H1 (cell line): ENCODE results near the gene ST6GALNAC3. TPM values are rescaled to one million over a fixed set of nuclear protein-coding genes. Genes with fewer than 3 reads are reported as not detected.

Source experiments
- CTCF ChIA-PET: fragments of 300-600 bp; sonication (Branson Sonifier 250); formaldehyde crosslinking; loops from one replicate; lab custom pipeline; 2021; ENCODE audit not compliant: partially characterized antibody; lab: Charles Lee
- POLR2A ChIA-PET: fragments of 300-600 bp; sonication (Branson Sonifier 250); formaldehyde crosslinking; loops from one replicate; lab custom pipeline; 2021; ENCODE audit warnings: inconsistent platforms; ENCODE audit not compliant: partially characterized antibody; lab: Charles Lee
- DNase-seq, 2 experiments: peaks; one replicate each; pipeline versions ENCODE4 v3.0.0 to v3.0.0-alpha.2; 2010 to 2022; ENCODE audit warnings: low spot score in 2 of 2, low read depth in 1 of 2, mixed read lengths in 1 of 2
- FAIRE-seq: peaks from 2 replicates; lab custom pipeline; 2011; peaks lifted over from hg19 to GRCh38; lab: Jason Lieb, UNC
- H2AFZ ChIP-seq: 2 replicates; pipeline ENCODE4 v1.8.1; 2012; ENCODE audit warnings: low read length, inconsistent platforms
- H2AK5ac ChIP-seq: 2 replicates; pipeline ENCODE4 v1.6.1; 2013; ENCODE audit warnings: low read depth, low read length
- H2BK120ac ChIP-seq: replicated peaks from 2 replicates; pipeline ENCODE3; 2013; ENCODE audit warnings: low read depth, low read length, inconsistent platforms
- H2BK12ac ChIP-seq: 2 replicates; pipeline ENCODE4 v1.6.1; 2013; ENCODE audit warnings: low read depth, low read length
- H2BK15ac ChIP-seq: 2 replicates; pipeline ENCODE4 v1.6.1; 2013; ENCODE audit warnings: low read length
- H2BK20ac ChIP-seq: 2 replicates; pipeline ENCODE4 v1.6.1; 2013; ENCODE audit warnings: low read length
- H2BK5ac ChIP-seq: 2 replicates; pipeline ENCODE4 v1.6.1; 2013; ENCODE audit warnings: low read depth, low read length
- H3K14ac ChIP-seq: 2 replicates; pipeline ENCODE4 v1.6.1; 2013; ENCODE audit warnings: inconsistent platforms; ENCODE audit not compliant: insufficient read length
- H3K18ac ChIP-seq: 2 replicates; pipeline ENCODE4 v1.6.1; 2013; ENCODE audit warnings: low read length; ENCODE audit errors: extremely low read depth
- H3K23ac ChIP-seq: 2 replicates; pipeline ENCODE4 v1.6.1; 2013; ENCODE audit warnings: inconsistent platforms; ENCODE audit not compliant: insufficient read length
- H3K23me2 ChIP-seq: 2 replicates; pipeline ENCODE4 v1.6.1; 2013; ENCODE audit warnings: low read depth, low read length
- H3K27ac ChIP-seq: 2 replicates; pipeline ENCODE4 v1.6.1; 2011; ENCODE audit warnings: low read depth, low read length, inconsistent platforms
- H3K27me3 ChIP-seq, 4 experiments: replicated peaks in 1 of 4; 1 replicate in 1 of 4; 2 replicates in 3 of 4; pipeline versions ENCODE4 v1.6.1 to v1.8.1; 2011 to 2013; ENCODE audit warnings: low read length in 3 of 4, mild to moderate bottlenecking in 3 of 4, inconsistent platforms in 2 of 4, mixed read lengths in 2 of 4, moderate library complexity in 1 of 4; ENCODE audit not compliant: control insufficient read depth in 3 of 4, insufficient read depth in 3 of 4; ENCODE audit errors: extremely low read depth in 1 of 4
- H3K36me3 ChIP-seq, 4 experiments: 2 replicates each; pipeline versions ENCODE4 v1.6.1 to v1.8.1; 2011 to 2013; ENCODE audit warnings: mild to moderate bottlenecking in 4 of 4, low read length in 3 of 4, moderate library complexity in 2 of 4, control low read depth in 1 of 4, inconsistent platforms in 1 of 4; ENCODE audit not compliant: insufficient read depth in 4 of 4, control insufficient read depth in 2 of 4
- H3K4ac ChIP-seq: replicated peaks from 2 replicates; pipeline ENCODE3; 2013; ENCODE audit warnings: low read length, low read depth, mixed read lengths, inconsistent platforms; ENCODE audit not compliant: insufficient read length
- H3K4me1 ChIP-seq, 4 experiments: replicated peaks in 1 of 4; 1 replicate in 1 of 4; 2 replicates in 3 of 4; pipeline versions ENCODE4 v1.6.1 to v1.8.1; 2011 to 2013; ENCODE audit warnings: low read length in 3 of 4, inconsistent platforms in 2 of 4, mixed read lengths in 1 of 4; ENCODE audit not compliant: insufficient read depth in 4 of 4, control insufficient read depth in 3 of 4
- H3K4me2 ChIP-seq, 2 experiments: 2 replicates each; pipeline versions ENCODE4 v1.6.1 to v1.8.1; 2011 to 2013; ENCODE audit warnings: low read depth in 2 of 2, low read length in 2 of 2, control low read depth in 1 of 2, inconsistent platforms in 1 of 2, mild to moderate bottlenecking in 1 of 2; ENCODE audit not compliant: insufficient read depth in 1 of 2
- H3K4me3 ChIP-seq, 4 experiments: fragments of 200-600, 300-600 bp in 1 of 4; sonication (generic), shearing (Covaris generic), sonication (Bioruptor Twin) in 1 of 4; 2 replicates each; pipeline versions ENCODE4 v1.5.1 to v1.8.1; 2011 to 2016; ENCODE audit warnings: low read length in 4 of 4, low read depth in 3 of 4, control low read depth in 2 of 4, inconsistent platforms in 2 of 4, mild to moderate bottlenecking in 2 of 4, mixed read lengths in 1 of 4, moderate library complexity in 1 of 4; ENCODE audit not compliant: insufficient read depth in 2 of 4; ENCODE audit errors: extremely low read depth in 1 of 4
- H3K56ac ChIP-seq: replicated peaks from 2 replicates; pipeline ENCODE3; 2013; ENCODE audit warnings: low read depth, mild to moderate bottlenecking, mixed read lengths, low read length, inconsistent platforms; ENCODE audit not compliant: insufficient read length
- H3K79me1 ChIP-seq: 2 replicates; pipeline ENCODE4 v1.6.1; 2013; ENCODE audit warnings: low read depth, low read length, control low read depth
- H3K79me2 ChIP-seq, 2 experiments: 2 replicates each; pipeline versions ENCODE4 v1.6.1 to v1.8.1; 2012 to 2013; ENCODE audit warnings: low read length in 2 of 2, mild to moderate bottlenecking in 2 of 2, inconsistent platforms in 1 of 2; ENCODE audit not compliant: insufficient read depth in 2 of 2, control insufficient read depth in 1 of 2
- H3K9ac ChIP-seq, 4 experiments: replicated peaks in 1 of 4; 1 replicate in 1 of 4; 2 replicates in 3 of 4; pipeline versions ENCODE4 v1.6.1 to v1.8.1; 2011 to 2013; ENCODE audit warnings: low read depth in 3 of 4, low read length in 3 of 4, control low read depth in 2 of 4, mild to moderate bottlenecking in 2 of 4, moderate library complexity in 2 of 4, inconsistent platforms in 1 of 4; ENCODE audit errors: extremely low read depth in 1 of 4
- H3K9me3 ChIP-seq, 2 experiments: 2 replicates each; pipeline versions ENCODE4 v1.6.1 to v1.8.1; 2012 to 2013; ENCODE audit warnings: mild to moderate bottlenecking in 2 of 2, moderate library complexity in 2 of 2, control low read depth in 1 of 2, inconsistent platforms in 1 of 2, low read depth in 1 of 2, low read length in 1 of 2, mixed read lengths in 1 of 2; ENCODE audit not compliant: insufficient read depth in 2 of 2
- H4K20me1 ChIP-seq, 2 experiments: replicated peaks in 1 of 2; 2 replicates each; pipeline versions ENCODE3 to v1.8.1; 2011 to 2013; ENCODE audit warnings: inconsistent platforms in 2 of 2, low read length in 2 of 2, mild to moderate bottlenecking in 1 of 2; ENCODE audit not compliant: insufficient read depth in 2 of 2, control insufficient read depth in 1 of 2
- H4K5ac ChIP-seq: 2 replicates; pipeline ENCODE4 v1.6.1; 2013; ENCODE audit warnings: low read length, low read depth, mixed read lengths, inconsistent platforms; ENCODE audit not compliant: insufficient read length
- H4K8ac ChIP-seq: 2 replicates; pipeline ENCODE4 v1.8.0; 2013; ENCODE audit warnings: mild to moderate bottlenecking, moderate library complexity, low read length, inconsistent platforms; ENCODE audit not compliant: insufficient read depth; ENCODE audit errors: extremely low read depth
- H4K91ac ChIP-seq: replicated peaks from 2 replicates; pipeline ENCODE3; 2013; ENCODE audit warnings: low read length, mixed read lengths, inconsistent platforms; ENCODE audit not compliant: insufficient read length
- BACH1 ChIP-seq: IDR thresholded peaks from 2 replicates; pipeline ENCODE4 v1.6.1; 2012; ENCODE audit warnings: low read length, improper control_type of control experiment
- CHD2 ChIP-seq: IDR thresholded peaks from 2 replicates; pipeline ENCODE4 v1.6.1; 2012; ENCODE audit warnings: low read length, improper control_type of control experiment
- EZH2 ChIP-seq: fragments of 200-600 bp; sonication (generic); IDR thresholded peaks from 2 replicates; pipeline ENCODE4 v1.7.1; 2012; ENCODE audit warnings: low read depth, mild to moderate bottlenecking, moderate library complexity, low read length, inconsistent platforms; ENCODE audit not compliant: severe bottlenecking
- KDM4A ChIP-seq: IDR thresholded peaks from one replicate; pipeline ENCODE4 v1.7.1; 2012; ENCODE audit warnings: low read depth, mild to moderate bottlenecking, moderate library complexity, low read length, inconsistent platforms; ENCODE audit not compliant: severe bottlenecking
- KDM5A ChIP-seq: fragments of 200-600 bp; IDR thresholded peaks from 2 replicates; pipeline ENCODE4 v1.7.1; 2012; ENCODE audit warnings: mild to moderate bottlenecking, low read length, inconsistent platforms, mixed read lengths
- MAFK ChIP-seq: IDR thresholded peaks from 2 replicates; pipeline ENCODE4 v1.6.1; 2012; ENCODE audit warnings: low read depth, mild to moderate bottlenecking, improper control_type of control experiment, low read length
- PHF8 ChIP-seq: fragments of 200-600 bp; sonication (generic); conservative IDR thresholded peaks from 2 replicates; pipeline ENCODE4 v1.7.1; 2012; ENCODE audit warnings: low read depth, mild to moderate bottlenecking, inconsistent platforms, low read length, moderate library complexity
- POU5F1 ChIP-seq: IDR thresholded peaks from 2 replicates; pipeline ENCODE4 v1.6.1; 2011; ENCODE audit warnings: low read depth, mild to moderate bottlenecking, low read length, moderate library complexity
- RAD21 ChIP-seq, 2 experiments: IDR thresholded peaks in 1 of 2; conservative IDR thresholded peaks in 1 of 2; 2 replicates each; pipeline ENCODE4 v1.6.1; 2011; ENCODE audit warnings: low read depth in 2 of 2, low read length in 2 of 2, improper control_type of control experiment in 1 of 2, inconsistent platforms in 1 of 2, mild to moderate bottlenecking in 1 of 2, moderate library complexity in 1 of 2
- TAF7 ChIP-seq: optimal IDR thresholded peaks from 2 replicates; pipeline ENCODE3; 2011; ENCODE audit warnings: low read depth, mild to moderate bottlenecking, inconsistent platforms, low read length, moderate library complexity, borderline replicate concordance
- WGBS, 2 experiments: shearing (Covaris generic) in 1 of 2; methylation state at CpG; one replicate each; pipeline versions ENCODE4 v1.1.6 to v1.1.7; 2013 to 2015; ENCODE audit warnings: low lambda C conversion rate in 2 of 2, mixed read lengths in 2 of 2, inconsistent platforms in 1 of 2, low coverage in 1 of 2, missing lambda C conversion rate in 1 of 2; ENCODE audit not compliant: insufficient replicate concordance in 2 of 2, insufficient coverage in 1 of 2, insufficient read length in 1 of 2; ENCODE audit errors: extremely low coverage in 1 of 2, missing lambda C conversion rate in 1 of 2; 5-methylcytosine and 5-hydroxymethylcytosine counted together
- polyA plus RNA-seq, 7 experiments: library from polyadenylated mRNA; depleted of rRNA in 3 of 7; stranded (reverse) in 5 of 7; unstranded in 2 of 7; fragments of >200 nt in 5 of 7; fragments of 200-250 nt in 2 of 7; gene quantifications; 1 replicate in 5 of 7; 2 replicates in 1 of 7; 4 replicates in 1 of 7; pipeline versions ENCODE4 v1.2.1 to v1.2.3, GENCODE V29; 2011 to 2013; ENCODE audit warnings: missing spikeins in 2 of 7, mixed read lengths in 2 of 7
- total RNA-seq: library from RNA; stranded (reverse); fragmentation: NEBNext Ultra II Directional; extraction: Animal tissue kit (Norgen Biotek cat#: 25700); gene quantifications from 2 replicates; pipeline ENCODE4 v1.2.1, GENCODE V29; 2021
- TF ChIP-seq, protein P1 (sequence below): IDR thresholded peaks from 2 replicates; pipeline ENCODE4 v1.6.1; 2012; ENCODE audit warnings: low read length, inconsistent platforms
- TF ChIP-seq, protein P2 (sequence below): IDR thresholded peaks from 2 replicates; pipeline ENCODE4 v1.6.1; 2011; ENCODE audit warnings: low read depth, mild to moderate bottlenecking, low read length; ENCODE audit not compliant: insufficient read depth

Gene ST6GALNAC3
- total and polyA plus RNA-seq, 2 of the 8 experiments (the other 6 are each of a cell fraction or from before 2014, with no cell fraction given): 4.9 to 19.0 TPM

DNA sequence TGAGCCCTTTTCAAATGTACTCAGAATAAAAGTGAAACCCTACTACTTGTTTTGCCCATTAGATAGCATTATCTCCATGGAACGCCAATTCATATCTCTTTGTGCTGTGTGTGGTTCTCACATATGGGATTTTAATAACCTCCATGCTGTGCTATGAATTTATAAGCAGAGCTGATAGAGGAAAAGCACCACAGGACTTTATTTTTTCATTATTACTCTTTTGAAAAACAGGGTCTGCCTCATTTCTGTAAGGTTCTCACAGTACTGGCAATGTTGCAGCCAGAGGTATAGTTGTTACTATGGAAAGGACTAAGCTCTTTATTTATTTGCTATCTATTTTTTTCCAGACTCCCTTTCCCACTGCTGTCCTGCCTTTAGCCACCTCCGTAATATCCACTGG, 313.7 kb downstream of the ST6GALNAC3 start:
- H2BK20ac ChIP-seq: no peak overlapping the region
- TF ChIP-seq POU5F1: no peak
- no peak for TF ChIP-seq MAFK
- TF ChIP-seq PHF8: no peak
- TF ChIP-seq TAF7: no peak
- TF ChIP-seq EZH2: no peak
- TF ChIP-seq KDM5A: no peak
- TF ChIP-seq KDM4A: no peak
- no peak for TF ChIP-seq RAD21 (IDR thresholded peaks at IDR 0.05 in 1 of 2, conservative IDR thresholded peaks at IDR 0.05 in 1 of 2; ENCODE audit: low read depth in 2 of 2, low read length in 2 of 2)
- TF ChIP-seq, protein P1, sequence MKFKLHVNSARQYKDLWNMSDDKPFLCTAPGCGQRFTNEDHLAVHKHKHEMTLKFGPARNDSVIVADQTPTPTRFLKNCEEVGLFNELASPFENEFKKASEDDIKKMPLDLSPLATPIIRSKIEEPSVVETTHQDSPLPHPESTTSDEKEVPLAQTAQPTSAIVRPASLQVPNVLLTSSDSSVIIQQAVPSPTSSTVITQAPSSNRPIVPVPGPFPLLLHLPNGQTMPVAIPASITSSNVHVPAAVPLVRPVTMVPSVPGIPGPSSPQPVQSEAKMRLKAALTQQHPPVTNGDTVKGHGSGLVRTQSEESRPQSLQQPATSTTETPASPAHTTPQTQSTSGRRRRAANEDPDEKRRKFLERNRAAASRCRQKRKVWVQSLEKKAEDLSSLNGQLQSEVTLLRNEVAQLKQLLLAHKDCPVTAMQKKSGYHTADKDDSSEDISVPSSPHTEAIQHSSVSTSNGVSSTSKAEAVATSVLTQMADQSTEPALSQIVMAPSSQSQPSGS: no peak
- TF ChIP-seq, protein P2, sequence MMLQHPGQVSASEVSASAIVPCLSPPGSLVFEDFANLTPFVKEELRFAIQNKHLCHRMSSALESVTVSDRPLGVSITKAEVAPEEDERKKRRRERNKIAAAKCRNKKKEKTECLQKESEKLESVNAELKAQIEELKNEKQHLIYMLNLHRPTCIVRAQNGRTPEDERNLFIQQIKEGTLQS: no peak
- TF ChIP-seq CHD2: no peak
- TF ChIP-seq BACH1: no peak

More for the DNA sequence above, 313.7 kb downstream of the ST6GALNAC3 start:
- no peak for DNase-seq
- H3K4me2 ChIP-seq: no peak overlapping the region
- H2BK12ac ChIP-seq: no peak overlapping the region
- ChIA-PET POLR2A (no interaction called here), CTCF (interaction anchor here (0.6 to 1.1 kb wide), 4 partner anchors 19 to 638 kb away, joined by 3 to 5 read pairs (median 3); no protein-coding TSS in a partner anchor)
- H3K9me3 ChIP-seq: no peaks in the 10 kb centered on the region
- no peaks in the 10 kb centered on the region for H3K79me2 ChIP-seq
- H4K5ac ChIP-seq: no peak overlapping the region
- H3K56ac ChIP-seq: no peak overlapping the region
- H4K8ac ChIP-seq: no peak overlapping the region
- no peak overlapping the region for H2AFZ ChIP-seq
- H2BK5ac ChIP-seq: no peak overlapping the region
- WGBS, 2 experiments: 89% methylated on average over 2 of the region's 2 CpGs; no CpG with 5 or more reads in 1 of the 2 experiments
- H3K23ac ChIP-seq: no peak overlapping the region
- no peaks in the 10 kb centered on the region for H3K36me3 ChIP-seq
- no peaks in the 10 kb centered on the region for H3K4me1 ChIP-seq
- H3K27me3 ChIP-seq: no peaks in the 10 kb centered on the region
- no peak overlapping the region for H3K14ac ChIP-seq
- no peak overlapping the region for H3K4me3 ChIP-seq
- no peak overlapping the region for H4K91ac ChIP-seq
- no peak overlapping the region for H3K4ac ChIP-seq
- H2BK120ac ChIP-seq: no peak overlapping the region
- no peak overlapping the region for H3K27ac ChIP-seq
- FAIRE-seq: no peak
- no peak overlapping the region for H3K9ac ChIP-seq
- H3K18ac ChIP-seq: no peak overlapping the region
- no peaks in the 10 kb centered on the region for H4K20me1 ChIP-seq
- no peak overlapping the region for H2BK15ac ChIP-seq
- no peak overlapping the region for H2AK5ac ChIP-seq
- no peaks in the 10 kb centered on the region for H3K23me2 ChIP-seq
- H3K79me1 ChIP-seq: no peaks in the 10 kb centered on the region
